B cell (primary cell): Measurements from ENCODE around the gene PARD3. TPM values are rescaled to one million over a fixed set of nuclear protein-coding genes. Genes with fewer than 3 reads are reported as not detected.

Experiments used
- ATAC-seq: fragments of 200-7000 bp; cut with Tn5 transposase; one replicate; pipeline ENCODE4 v1.10.0; 2021; ENCODE audit warnings: low read depth, mild to moderate bottlenecking, moderate number of reproducible peaks, moderate library complexity
- CTCF ChIA-PET: fragments of 350-600 bp; sonication (Branson Sonifier 250); formaldehyde crosslinking; loops from one replicate; lab custom pipeline; 2021; ENCODE audit warnings: antibody characterized with exemption, inconsistent platforms; lab: Charles Lee
- POLR2A ChIA-PET: fragments of 350-600 bp; sonication (Branson Sonifier 250); formaldehyde crosslinking; loops from one replicate; lab custom pipeline; 2021; ENCODE audit warnings: antibody characterized with exemption; lab: Charles Lee
- DNase-seq: peaks from one replicate; pipeline ENCODE4 v3.0.0; 2013
- H2AFZ ChIP-seq: 2 replicates; pipeline ENCODE4 v1.6.1; 2012; ENCODE audit warnings: mild to moderate bottlenecking, low read depth, low read length; ENCODE audit not compliant: insufficient read depth, poor library complexity, severe bottlenecking
- H3K27ac ChIP-seq, 2 donors: 1 replicate in 1 of 2; 2 replicates in 1 of 2; pipeline ENCODE4 v1.5.1; 2012 to 2013; ENCODE audit warnings: low read length in 2 of 2, mild to moderate bottlenecking in 2 of 2, moderate library complexity in 1 of 2
- H3K27me3 ChIP-seq, 4 experiments: fragments of 200-600 bp in 1 of 4; sonication (generic) in 1 of 4; replicated peaks in 1 of 4; 1 replicate in 2 of 4; 2 replicates in 2 of 4; pipeline versions ENCODE4 v1.6.1 to v1.7.0; 2013 to 2016; ENCODE audit warnings: low read length in 3 of 4, mild to moderate bottlenecking in 2 of 4, mixed read lengths in 1 of 4, moderate library complexity in 1 of 4; ENCODE audit not compliant: insufficient read depth in 4 of 4, control insufficient read depth in 3 of 4; ENCODE audit errors: control extremely low read depth in 1 of 4
- H3K36me3 ChIP-seq, 2 experiments: replicated peaks in 1 of 2; 1 replicate in 1 of 2; 2 replicates in 1 of 2; pipeline versions ENCODE4 v1.6.1 to v1.7.1; 2013; ENCODE audit warnings: low read length in 1 of 2; ENCODE audit not compliant: insufficient read depth in 2 of 2, control insufficient read depth in 1 of 2; ENCODE audit errors: control extremely low read depth in 1 of 2, extremely low read depth in 1 of 2
- H3K4me1 ChIP-seq, 2 donors: fragments of 200-600 bp in 1 of 2; sonication (generic) in 1 of 2; 1 replicate in 1 of 2; 2 replicates in 1 of 2; pipeline versions ENCODE4 v1.5.1 to v1.6.1; 2013 to 2017; ENCODE audit warnings: low read length in 2 of 2; ENCODE audit not compliant: control insufficient read depth in 2 of 2, insufficient read depth in 2 of 2
- H3K4me2 ChIP-seq: replicated peaks from 2 replicates; pipeline ENCODE3; 2012; ENCODE audit warnings: mild to moderate bottlenecking, low read depth, low read length; ENCODE audit not compliant: poor library complexity, severe bottlenecking
- H3K4me3 ChIP-seq, 5 experiments: fragments of 200-600 bp in 1 of 5; sonication (generic) in 1 of 5; 1 replicate in 3 of 5; 2 replicates in 2 of 5; pipeline versions ENCODE4 v1.5.1 to v1.7.0; 2011 to 2016; ENCODE audit warnings: low read length in 4 of 5, mild to moderate bottlenecking in 4 of 5, low read depth in 2 of 5, control low read depth in 1 of 5, moderate library complexity in 1 of 5; ENCODE audit not compliant: insufficient read depth in 1 of 5; ENCODE audit errors: control extremely low read depth in 1 of 5, extremely low read depth in 1 of 5
- H3K79me2 ChIP-seq: fragments of 200-600 bp; sonication (generic); one replicate; pipeline ENCODE4 v1.6.0; 2016; ENCODE audit warnings: low read length; ENCODE audit not compliant: control insufficient read depth, insufficient read depth
- H3K9ac ChIP-seq: fragments of 200-600 bp; sonication (generic); 2 replicates; pipeline ENCODE4 v1.6.1; 2017; ENCODE audit warnings: mild to moderate bottlenecking, low read length, moderate library complexity
- H3K9me3 ChIP-seq, 3 donors: one replicate each; pipeline versions ENCODE4 v1.6.1 to v1.7.1; 2013; ENCODE audit warnings: low read length in 2 of 3; ENCODE audit not compliant: control insufficient read depth in 2 of 3, insufficient read depth in 1 of 3; ENCODE audit errors: control extremely low read depth in 1 of 3
- H4K20me1 ChIP-seq: 2 replicates; pipeline ENCODE4 v1.6.0; 2012; ENCODE audit warnings: mild to moderate bottlenecking, low read length; ENCODE audit not compliant: insufficient read depth, control insufficient read depth, poor library complexity, severe bottlenecking
- H3K27ac Mint-ChIP-seq: one replicate; pipeline ENCODE4 v1.8.0; 2021; ENCODE audit warnings: mixed read lengths
- H3K27me3 Mint-ChIP-seq: one replicate; pipeline ENCODE4 v1.8.0; 2021; ENCODE audit warnings: mixed read lengths
- H3K4me1 Mint-ChIP-seq: one replicate; pipeline ENCODE4 v1.8.0; 2021; ENCODE audit warnings: mixed read lengths
- H3K4me3 Mint-ChIP-seq: one replicate; pipeline ENCODE4 v1.8.0; 2021; ENCODE audit warnings: mixed read lengths
- H3K9me3 Mint-ChIP-seq: one replicate; pipeline ENCODE4 v1.8.0; 2022; ENCODE audit warnings: mixed read lengths; ENCODE audit not compliant: insufficient read depth
- CTCF ChIP-seq: fragments of 200-600 bp; IDR thresholded peaks from one replicate; pipeline ENCODE4 v1.8.0; 2022; ENCODE audit warnings: antibody characterized with exemption, mild to moderate bottlenecking
- EZH2 ChIP-seq: IDR thresholded peaks from 2 replicates; pipeline ENCODE4 v1.6.1; 2012; ENCODE audit warnings: borderline replicate concordance, low read depth, mild to moderate bottlenecking, moderate library complexity, low read length; ENCODE audit not compliant: insufficient read depth, poor library complexity, severe bottlenecking
- WGBS: methylation state at CpG from one replicate; pipeline ENCODE4 v1.1.5; 2013; ENCODE audit warnings: missing lambda C conversion rate; ENCODE audit not compliant: insufficient coverage; 5-methylcytosine and 5-hydroxymethylcytosine counted together
- intact Hi-C: fragments of 100-400 bp; cut with micrococcal nuclease; formaldehyde crosslinking; loops from one replicate; pipeline ENCODE4 v1.10.0; 2022
- polyA plus RNA-seq: library from polyadenylated mRNA; depleted of rRNA; stranded (reverse); fragments of >200 nt; gene quantifications from 2 replicates; pipeline ENCODE4 v1.2.3, GENCODE V29; 2012
- total RNA-seq, 2 donors: library from RNA; stranded (reverse); fragments of 120-200 nt in 1 of 2; gene quantifications; 1 replicate in 1 of 2; 2 replicates in 1 of 2; pipeline versions ENCODE4 v1.2.3 to v1.2.4, GENCODE V29; 2013 to 2022

PARD3 gene
- total and polyA plus RNA-seq, 2 donors (not counting 1 experiment from before 2014, with no cell fraction given) = not detected

GRCh38 chr10:34251177-34251576 lies 563.9 kb downstream of the PARD3 start:
- Mint-ChIP-seq H3K27me3 (no peaks in the 10 kb centered on the region), H3K4me3 (no peak overlapping the region), H3K4me1 (no peaks in the 10 kb centered on the region), H3K27ac (no peak overlapping the region), H3K9me3 (no peaks in the 10 kb centered on the region)
- Histone ChIP-seq H2AFZ (no peak overlapping the region), H3K4me2 (no peak overlapping the region), H3K4me3 (no peak overlapping the region), H3K27ac (no peak overlapping the region), H3K9ac (no peak overlapping the region), H3K9me3 (no peaks in the 10 kb centered on the region), H3K36me3 (no peaks in the 10 kb centered on the region), H3K79me2 (no peaks in the 10 kb centered on the region), H3K4me1 (no peaks in the 10 kb centered on the region), H3K27me3 (no peaks in the 10 kb centered on the region), H4K20me1 (no peaks in the 10 kb centered on the region)
- no peak for ATAC-seq
- 90% methylated on average over 2 of the region's 4 CpGs for WGBS
- POLR2A ChIA-PET = no interaction called here
- no peak for DNase-seq
- CTCF ChIA-PET = no interaction called here
- TF ChIP-seq CTCF (no peak), EZH2 (no peak)
- intact Hi-C loops = no loop called here

- Mint-ChIP-seq H3K27ac (no peak overlapping the region), H3K4me3 (no peak overlapping the region), H3K4me1 (no peaks in the 10 kb centered on the region), H3K27me3 (no peaks in the 10 kb centered on the region), H3K9me3 (no peaks in the 10 kb centered on the region)
- ChIA-PET POLR2A (no interaction called here), CTCF (no interaction called here)
- H3K27ac ChIP-seq = no peak overlapping the region
- WGBS = no CpG with 5 or more reads among the region's 3 CpGs
- no peak overlapping the region for H3K9ac ChIP-seq
- no peak for TF ChIP-seq EZH2
- no peak for TF ChIP-seq CTCF
- no peak overlapping the region for H2AFZ ChIP-seq
- H3K27me3 ChIP-seq = no peaks in the 10 kb centered on the region
- no peak overlapping the region for H3K4me2 ChIP-seq
- no peaks in the 10 kb centered on the region for H3K4me1 ChIP-seq
- H3K79me2 ChIP-seq = no peaks in the 10 kb centered on the region
- no peak for ATAC-seq
- DNase-seq = no peak
- no peaks in the 10 kb centered on the region for H3K9me3 ChIP-seq
- H3K36me3 ChIP-seq = no peaks in the 10 kb centered on the region
- no peak overlapping the region for H3K4me3 ChIP-seq
- intact Hi-C loops = no loop called here
- no peaks in the 10 kb centered on the region for H4K20me1 ChIP-seq
Observed at GRCh38 chr10:34250722-34251121, 564.4 kb downstream of the PARD3 start.
